HPDE6-E6E7 (cell line): Measurements from ENCODE around the gene PRSS56.

Source experiments
- DNase-seq: peaks from one replicate; pipeline ENCODE4 v3.0.0; 2011; ENCODE audit warnings: missing footprints; ENCODE audit errors: extremely low spot score

The PRSS56 gene

DNA sequence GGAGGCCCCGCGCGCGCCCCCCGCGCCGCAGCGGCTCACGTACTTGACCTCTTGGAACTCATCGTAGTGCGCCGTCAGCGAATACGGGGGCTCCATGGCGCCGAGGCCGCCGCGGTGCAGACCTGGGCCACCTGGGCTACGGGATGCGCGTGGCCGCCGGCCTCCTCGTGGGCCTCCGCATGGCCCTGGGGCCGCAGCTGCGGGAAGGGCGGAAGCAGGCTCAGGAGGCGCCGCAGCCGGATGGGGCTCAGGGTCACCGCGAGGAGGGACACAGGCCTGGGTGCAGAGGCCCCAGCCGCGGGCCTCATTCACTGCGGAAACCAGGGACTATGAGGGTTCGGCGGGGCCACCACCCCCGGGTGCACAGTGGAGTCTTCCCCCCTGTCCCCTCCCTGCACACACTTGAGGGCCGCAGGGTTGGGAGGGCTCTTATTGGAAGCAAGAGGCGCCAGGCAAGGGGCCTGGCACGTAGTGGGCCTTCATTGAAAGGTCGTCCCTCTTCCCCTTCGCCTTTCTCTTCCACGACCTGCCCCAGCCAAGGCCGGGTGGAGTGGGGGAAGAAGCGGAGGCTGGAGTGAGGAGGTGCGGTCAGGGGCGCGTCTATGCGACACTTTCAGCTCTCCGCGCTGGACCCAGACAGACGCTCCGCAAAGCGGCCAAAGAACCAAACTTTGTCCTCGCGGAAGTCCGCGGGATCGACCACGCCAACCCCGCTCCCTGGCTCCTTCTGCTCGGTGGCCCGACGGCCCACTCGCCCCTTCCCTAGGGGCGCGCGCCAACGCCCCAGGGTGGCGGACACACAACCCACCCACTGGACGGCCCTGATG lies 33.4 kb upstream of the PRSS56 start:
- DNase-seq, result no peak

DNA sequence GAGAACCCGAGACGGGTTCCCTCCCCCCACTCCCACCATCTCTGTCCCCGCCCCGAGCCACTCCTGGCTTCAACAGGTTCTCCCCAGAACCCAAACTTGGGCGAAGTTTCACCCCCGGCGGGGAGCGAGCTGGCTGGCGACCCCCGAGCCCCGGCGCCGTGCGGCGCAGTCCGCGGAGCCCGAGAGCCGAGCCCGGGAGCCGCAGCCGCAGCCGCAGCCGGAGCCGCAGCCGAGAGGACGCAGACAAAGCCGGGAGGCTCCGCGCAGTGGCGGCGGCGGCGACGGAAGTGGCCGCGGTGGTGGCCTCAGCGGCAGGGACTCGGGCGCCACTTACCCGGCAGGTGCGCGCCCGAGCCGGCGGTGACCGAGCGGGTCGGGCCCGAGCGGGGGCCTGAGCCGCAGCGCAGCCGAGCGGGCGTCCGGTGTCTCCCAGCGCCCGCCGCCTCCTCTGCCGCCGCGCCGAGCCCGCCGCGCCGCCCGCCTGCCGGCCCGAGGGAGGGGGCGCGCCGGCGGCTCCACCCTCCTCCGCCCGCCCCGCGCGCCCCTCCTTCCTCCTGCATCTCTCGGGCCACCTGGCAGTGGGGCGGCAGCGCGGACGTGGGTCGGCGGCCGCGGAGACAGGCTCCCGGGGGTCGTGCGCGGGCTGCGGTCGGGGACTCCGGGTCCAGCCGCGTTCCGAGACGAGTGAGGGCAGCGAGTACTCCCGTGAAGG lies 32.6 kb upstream of the PRSS56 start, which contains the start of gene ECEL1:
Gene ECEL1, minus strand, starts transcription at position 450 of the 712 bp plus-strand sequence. CDS start 1,181 bp downstream, outside the sequence.
- DNase-seq, result no peak

DNA sequence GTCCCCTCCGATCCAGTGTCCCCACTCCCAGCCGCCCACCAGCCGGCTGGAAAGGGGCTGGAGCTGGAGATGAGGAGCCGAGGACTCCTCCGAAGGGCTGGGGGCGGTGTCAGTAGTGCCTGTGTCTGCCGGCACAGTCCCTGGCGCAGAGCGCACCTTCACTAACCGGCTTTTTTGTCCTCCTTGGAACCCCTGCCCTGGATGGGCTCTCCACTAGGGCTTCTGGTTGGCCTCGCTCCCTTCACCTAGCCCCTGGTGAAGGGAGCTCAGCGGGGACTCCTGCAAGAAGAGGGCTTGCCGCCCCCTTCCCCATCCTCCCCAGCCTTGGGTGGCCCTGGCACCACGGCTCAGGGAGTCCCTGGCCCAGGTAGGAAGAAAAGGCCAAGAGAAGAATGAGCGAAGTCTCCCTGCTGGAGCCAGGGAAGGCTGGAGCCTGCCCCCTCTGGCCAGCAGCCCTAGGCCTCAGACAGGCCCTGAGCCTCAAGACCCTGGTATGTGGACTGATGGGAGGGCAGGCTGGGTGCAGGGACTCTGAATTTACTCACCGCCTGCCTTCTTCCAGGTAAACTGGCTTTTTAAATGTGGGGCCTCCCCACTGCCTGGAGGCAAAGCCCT lies 32.0 kb upstream of the PRSS56 start:
- no peak for DNase-seq

DNA sequence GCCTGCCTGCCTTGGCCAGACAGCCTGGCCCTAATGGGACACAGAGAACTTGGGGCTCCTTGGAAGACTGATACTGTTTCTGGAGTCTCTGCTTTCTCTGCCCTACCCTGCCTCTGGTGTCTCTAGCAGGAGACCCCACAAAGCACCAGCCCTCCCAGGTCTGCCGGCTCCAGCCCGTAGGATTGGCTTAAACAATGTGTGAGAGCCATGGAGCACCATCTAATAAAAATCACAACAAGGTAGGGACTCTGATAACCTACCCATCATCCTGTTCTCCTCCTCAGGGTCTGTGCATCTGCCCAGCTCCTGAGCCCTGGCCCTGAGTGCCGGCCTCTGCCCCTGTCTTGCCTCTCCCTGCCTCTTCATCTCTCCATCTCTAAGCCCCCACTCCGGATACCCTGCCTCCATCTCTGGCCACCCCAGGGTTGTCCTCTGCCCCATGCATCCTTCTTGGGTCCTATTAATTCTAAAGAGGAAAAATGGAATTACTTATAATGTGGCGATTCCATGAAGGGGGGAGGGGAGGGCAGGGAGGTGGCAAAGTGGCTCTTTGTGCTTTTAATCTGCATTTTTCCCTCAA lies 31.4 kb upstream of the PRSS56 start:
- DNase-seq, result no peak

DNA sequence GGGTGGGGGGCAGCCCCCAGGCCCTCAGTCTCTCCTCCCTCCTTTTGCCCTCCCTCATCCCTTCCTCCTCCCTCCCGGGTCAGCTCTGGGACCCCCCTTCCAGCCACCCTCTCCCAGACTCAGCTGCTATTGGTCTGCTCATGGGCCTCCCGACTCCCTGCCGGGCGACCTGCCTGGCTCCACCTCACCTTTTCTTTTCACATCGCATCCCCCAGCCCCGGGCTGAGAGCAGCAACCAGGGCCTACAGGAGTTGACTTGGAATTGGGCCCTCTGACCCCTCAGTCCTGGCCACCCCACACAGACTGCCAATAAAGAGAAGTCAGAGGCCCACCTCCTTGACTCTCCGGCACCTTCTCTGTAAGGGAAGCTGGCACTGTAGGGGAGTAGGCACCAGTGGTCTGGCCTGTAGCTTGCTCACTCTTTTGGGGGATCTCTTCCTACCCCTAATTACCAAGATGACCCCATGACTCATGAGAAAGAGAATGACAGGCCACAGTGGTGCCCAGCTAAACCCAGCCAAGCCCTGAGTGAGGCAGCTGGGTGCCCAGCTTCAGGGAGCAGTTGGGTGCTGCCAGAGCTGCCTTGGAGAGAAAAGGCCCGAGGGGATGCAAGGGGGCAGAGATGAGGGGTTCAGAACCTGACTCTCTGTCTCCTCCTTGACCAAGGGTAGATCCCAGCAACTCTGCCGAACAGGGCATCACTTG lies 30.5 kb upstream of the PRSS56 start:
- no peak for DNase-seq

DNA sequence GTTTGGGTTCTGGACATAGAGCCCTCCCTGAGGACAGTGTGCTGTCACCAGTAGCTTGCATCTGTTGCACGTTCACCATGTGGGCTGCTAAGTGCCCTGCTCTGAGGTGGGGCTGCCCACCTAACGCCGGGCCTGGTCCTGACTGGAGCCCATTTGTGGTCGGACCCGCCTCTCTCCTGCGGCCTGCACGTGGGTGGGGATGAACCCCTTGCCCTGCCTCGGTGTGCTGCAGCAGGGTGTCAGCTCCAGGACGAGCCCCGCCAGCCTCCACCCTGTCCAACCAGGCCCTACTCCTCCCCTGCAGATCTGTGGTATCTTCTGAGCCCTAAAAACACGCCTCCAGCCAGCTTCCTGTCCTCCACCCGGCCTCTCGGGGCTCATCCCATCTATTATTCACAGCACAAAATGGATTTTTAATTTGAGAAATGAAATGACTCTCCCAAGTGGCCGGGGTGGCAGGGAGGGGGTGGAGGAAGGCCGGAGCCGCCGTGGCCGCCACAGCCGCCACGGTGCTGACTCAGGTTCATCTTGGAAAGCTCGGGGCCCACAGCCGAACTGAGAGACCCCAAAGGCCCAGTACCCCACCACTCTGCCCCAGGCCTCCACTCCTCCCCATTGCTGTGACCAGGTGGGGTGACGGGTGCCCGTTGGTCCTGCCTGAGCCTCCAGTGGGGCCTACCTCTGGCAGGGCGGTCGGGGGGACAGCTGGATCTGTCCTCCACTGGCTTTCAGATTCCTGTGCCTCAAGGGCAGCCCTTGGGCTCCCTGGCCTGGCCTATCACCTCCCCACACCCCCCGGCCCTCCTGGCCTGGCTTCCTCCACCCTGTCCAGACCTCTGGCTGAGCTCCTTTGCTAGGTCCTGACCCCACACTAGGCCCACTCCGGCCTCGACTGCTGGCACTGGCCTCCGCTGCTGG lies 29.7 kb upstream of the PRSS56 start:
- no peak for DNase-seq

DNA sequence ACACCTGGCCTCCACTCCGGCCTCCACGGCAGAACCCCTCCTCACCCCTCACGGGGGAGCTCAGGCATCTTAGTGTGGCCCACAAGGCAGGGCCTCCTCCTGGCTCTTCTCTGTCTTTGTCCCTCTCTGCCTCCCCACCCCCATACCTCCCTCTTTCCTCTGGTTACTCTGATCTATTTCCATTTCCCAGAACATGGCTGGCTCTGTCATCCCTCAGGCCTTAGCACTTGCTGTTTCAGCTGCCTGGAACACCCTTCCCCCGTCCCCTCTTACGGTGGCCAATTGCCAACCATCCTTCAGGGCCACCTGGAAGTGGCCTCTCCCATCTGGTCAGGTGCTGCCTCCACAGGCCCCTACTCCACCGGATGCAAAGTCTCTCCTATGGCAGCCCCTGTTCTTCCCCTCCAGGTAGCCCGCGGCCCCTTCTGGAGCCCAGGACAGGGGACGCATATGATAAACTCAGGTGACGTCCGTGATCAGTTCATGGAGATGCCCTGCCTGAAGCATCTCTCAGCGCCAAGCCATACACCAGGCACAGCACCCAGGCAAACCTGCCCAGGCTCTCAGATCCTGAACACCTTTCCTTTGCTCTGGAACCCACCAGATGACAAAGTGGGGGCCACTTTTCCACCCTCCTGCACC lies 28.9 kb upstream of the PRSS56 start:
- DNase-seq, result no peak

DNA sequence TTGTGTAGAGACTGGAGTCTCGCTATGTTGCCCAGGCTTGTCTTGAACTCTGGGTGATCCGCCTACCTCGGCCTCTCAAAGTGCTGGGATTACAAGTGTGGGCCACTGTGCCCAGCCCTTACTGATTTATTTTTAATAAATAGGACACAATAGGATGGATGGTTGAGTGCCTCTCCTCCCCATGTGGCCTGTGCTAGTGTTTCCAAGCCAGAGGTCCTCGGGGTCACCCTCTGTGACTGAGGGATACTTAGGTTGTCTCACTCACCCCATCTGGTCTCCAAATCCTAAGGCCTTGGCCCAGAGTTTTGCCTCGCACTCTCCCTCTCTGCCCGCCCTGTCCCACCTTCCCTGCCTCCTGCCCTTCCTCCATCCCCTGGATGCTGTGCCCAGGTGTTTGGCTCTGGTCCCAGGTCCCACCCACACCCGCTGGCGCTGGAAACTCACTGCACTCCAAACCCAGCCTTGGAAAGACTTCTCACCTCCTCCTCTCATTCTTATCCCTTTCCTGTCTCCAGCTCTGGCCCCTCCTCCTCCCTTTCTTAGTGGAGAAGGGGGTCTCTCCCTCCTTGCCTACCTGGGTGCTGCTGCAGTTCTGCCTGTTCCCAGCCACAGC lies 27.8 kb upstream of the PRSS56 start:
- no peak for DNase-seq

DNA sequence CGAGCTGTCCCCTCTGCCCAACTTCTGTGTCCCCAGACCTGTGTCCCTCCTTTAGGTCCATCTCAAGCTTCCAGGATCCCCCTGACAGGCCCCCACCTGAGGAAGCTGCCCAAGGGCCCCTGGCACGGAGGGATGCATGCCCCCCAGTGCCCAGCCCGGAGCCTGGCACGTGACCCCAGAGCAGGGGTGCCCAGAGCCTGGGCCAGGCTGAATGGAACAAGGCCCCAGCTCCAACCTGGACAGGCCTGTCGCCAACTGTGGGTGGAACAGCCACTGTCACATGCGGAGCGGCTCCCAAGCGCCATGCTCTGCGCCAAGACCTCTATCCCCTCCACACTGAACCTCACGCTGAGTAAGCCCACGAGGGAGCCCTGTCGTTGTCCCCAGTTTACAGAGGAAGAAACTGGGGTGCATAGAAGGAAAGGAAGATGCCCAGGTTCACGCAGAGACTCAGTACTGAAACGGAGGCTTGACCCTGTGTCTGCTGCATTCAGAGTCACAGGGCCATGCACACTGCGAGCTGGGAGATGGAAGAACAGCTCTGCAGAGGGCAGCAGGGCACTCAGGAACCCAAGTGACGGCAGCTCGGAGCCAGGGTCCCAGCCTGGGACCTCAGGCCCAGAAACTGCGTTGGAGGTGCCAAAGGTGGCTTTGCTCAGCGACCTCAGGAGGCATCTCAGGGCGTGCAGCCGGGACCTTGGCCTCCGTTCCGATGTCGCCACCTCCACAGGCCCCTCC lies 27.1 kb upstream of the PRSS56 start:
- no peak for DNase-seq

DNA sequence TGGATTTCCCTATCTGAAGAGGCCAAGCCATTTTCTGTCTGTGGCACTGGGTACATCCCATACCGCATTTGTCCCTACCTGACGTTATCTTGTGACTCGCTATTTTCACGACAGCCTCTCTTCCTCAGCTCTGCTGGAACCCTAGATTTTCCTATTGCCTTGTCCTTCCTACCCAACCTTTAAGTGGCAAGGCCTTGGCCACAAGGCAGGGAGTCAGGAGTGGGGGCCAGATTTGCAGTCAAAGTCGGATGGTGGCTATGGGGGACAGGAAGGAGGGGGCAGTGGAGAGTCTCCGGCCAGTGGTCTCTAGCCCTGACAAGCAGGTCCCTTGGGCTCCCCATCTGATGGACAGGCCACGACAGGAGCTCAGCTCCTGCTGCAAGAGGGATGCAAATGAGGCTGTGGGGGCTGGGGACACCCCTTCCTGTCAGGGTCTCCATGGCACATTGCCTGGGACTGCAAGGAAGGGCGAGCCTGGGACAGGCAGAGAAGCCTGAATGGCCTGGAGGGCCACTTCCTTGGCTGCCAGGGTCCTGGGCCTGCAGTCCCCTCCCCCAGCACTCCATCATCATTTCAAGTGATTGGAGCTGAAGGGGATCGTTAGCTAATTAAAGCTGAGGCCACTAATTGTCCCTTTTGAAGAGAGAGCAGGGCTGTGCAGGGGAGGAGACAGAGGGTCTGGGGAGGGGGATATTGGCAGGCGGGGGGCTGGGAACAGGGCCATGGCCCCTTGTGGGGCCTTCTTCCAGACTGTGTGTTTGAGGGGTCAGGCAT lies 26.3 kb upstream of the PRSS56 start:
- DNase-seq, result no peak

DNA sequence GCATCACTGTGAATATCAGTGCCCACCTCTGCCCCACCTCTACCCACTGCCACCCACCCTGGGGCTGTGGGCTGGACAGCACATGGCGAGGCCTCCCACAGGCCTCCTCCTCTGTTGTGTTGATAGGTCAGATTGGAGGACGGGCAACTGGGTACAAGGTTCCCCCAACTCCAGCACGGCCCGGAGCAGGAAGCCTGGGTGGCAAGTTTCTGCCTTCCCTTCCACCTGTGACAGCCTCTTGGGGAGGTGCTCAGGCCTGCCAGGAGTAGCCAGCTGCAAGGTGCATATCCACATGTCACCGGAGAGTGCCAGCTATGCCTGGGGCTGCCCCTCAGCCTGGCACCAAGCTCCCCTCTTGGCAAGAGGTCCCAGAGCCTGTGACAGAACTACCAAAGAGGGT lies 25.6 kb upstream of the PRSS56 start:
- no peak for DNase-seq

DNA sequence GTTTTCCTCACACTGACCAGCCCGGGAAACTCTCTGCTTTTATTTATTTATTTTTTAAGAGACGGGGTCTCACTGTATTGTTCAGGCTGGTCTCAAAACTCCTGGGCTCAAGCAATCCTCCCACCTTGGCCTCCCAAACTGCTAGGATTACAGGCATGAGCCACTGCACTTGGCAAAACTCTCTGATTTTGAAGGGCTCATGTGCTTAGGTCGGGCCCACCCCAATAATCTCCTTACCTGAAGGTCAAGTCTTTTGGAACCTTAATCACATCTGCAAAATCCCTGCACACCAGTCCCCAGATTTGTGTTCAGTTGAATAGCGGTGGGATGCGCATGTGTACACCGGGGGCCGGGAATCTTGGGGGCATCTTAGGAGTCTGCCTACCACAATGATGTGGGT lies 24.9 kb upstream of the PRSS56 start:
- DNase-seq, result no peak

DNA sequence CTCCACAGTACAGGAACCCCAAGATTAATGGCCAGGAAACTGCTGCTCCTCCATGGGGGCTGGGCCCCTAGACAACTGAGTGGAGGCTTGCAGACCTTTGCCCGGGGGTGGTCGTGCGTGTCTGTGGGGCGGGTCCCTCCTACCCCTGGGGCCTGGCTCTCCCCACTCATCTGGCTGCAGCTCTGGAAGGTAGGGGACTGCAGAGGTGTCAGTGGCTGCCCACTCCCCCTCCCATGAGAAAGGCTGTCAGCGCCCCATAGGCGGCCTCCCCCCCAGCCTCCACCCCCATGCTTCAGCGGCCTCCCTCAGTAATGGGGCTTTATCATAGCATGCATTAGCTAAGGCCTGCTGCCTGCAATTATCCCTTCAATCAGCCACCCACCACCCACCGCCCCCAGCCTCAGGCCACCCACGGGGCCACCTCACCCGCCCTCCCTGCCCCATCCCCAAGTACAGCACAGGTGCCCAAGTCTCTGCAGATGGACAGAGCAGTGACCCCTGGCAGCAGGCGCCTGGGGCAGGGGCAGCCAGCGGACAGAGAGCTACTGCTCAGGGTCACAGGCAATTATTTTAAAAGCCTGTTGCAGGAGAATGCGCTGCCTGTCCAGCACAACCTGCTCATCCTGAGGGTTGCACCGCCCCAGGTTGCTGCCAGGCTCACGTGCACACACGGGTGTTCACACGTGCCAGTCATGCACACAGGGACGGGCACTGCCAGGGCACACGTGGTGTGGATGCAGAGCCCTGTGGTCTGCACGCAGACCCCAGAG lies 23.5 kb upstream of the PRSS56 start:
- DNase-seq, result no peak

DNA sequence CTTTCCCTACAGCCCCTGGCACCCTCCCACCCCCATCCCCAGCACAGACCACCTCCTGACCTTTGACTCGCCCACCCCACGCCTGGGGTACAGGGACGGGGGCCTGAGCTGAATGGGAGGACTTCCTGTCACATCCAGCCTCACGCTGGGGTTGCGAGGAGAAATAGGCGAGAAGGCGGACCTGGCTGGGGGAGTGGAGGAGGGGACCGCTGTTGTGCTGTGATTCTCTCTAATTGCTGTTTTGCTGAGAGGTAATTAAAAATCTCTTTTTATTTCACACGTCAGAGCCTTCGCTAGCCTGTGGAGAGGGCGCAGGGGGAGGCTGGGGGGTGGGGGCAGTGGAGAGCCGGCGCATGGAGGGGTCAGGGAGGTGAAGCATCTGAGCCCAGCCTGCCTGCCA lies 22.8 kb upstream of the PRSS56 start:
- no peak for DNase-seq

DNA sequence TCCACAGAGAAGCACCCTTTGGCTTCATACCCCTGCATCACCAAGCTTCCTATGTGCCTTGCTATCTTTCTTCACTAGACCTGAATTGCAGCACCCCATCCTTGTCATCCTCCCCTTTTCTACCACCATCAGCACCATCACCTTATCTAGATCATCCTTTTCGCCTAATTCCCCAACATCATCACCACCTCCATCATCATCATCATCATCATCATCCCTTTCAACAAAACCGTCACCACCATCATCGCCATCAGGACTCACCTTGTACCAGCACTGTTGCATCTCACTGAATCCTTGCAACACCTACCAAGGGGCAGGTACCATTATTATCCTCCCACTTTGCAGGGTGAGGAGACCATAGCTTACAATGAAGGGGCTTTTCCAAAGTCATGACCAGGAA lies 21.7 kb upstream of the PRSS56 start:
- no peak for DNase-seq

DNA sequence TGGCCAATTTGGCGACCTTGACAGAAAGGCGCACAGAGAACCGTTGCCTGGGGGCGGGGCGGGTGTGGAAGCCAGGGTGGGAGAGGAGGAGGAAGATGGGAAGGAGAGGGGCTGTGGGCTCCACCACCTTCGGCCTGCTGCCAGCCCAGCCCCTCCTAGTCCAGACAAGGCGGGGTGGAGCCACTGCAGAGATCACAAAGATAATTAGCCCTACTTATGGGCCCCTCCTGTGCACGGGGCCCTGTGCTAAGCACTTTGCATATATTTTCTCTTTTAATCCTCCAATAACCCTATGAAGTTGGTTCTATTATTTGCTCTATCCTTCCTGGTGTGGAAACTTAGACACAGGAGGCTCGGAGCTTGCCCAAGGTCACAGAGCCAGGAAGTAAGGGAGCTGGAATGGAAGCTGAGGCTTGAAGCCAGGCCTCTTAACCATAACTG lies 18.8 kb upstream of the PRSS56 start:
- DNase-seq, result no peak

DNA sequence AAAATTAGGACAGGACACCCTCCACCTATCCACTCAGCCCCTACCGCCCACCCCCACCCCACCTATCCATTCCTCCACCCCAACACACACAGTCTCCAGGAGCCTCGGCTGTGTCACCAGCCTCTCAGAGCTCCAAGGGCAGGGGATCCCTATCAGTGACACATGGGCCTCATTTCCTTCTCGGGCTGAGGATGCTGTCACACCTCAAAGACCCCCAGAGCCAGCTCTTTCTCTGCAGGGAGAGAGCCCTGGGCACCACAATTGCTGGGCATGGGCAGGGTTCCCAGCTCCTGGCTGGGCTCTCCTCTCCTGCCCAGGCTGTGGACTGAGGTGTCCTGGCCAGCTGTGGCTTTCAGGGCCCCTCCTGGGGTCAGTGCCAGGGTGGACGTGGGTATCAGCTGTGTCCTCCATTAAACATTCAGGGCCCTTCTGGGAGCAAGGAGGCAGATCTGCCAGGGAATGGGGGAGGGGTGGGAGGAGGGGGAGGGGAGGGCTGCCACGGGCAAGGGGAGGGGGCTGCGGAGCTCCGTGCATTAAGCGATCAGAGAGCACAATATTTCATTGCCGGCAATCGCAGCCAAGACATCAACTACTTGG lies 18.3 kb upstream of the PRSS56 start:
- no peak for DNase-seq
